GM04503 (cell line): ENCODE measurements around the gene ZNF808.
A peak's percentile ranks its signal among the peaks of the same experiment; 100 is the strongest.
"Not testable (repeated sequence)": the region's sequence is repeated elsewhere in the genome, so short reads cannot be mapped to it uniquely, and the experiment has no call there.

Source experiments
- DNase-seq: peaks from one replicate; pipeline ENCODE4 v3.0.0-alpha.2; 2012; ENCODE audit warnings: low read depth

ZNF808 gene

DNA sequence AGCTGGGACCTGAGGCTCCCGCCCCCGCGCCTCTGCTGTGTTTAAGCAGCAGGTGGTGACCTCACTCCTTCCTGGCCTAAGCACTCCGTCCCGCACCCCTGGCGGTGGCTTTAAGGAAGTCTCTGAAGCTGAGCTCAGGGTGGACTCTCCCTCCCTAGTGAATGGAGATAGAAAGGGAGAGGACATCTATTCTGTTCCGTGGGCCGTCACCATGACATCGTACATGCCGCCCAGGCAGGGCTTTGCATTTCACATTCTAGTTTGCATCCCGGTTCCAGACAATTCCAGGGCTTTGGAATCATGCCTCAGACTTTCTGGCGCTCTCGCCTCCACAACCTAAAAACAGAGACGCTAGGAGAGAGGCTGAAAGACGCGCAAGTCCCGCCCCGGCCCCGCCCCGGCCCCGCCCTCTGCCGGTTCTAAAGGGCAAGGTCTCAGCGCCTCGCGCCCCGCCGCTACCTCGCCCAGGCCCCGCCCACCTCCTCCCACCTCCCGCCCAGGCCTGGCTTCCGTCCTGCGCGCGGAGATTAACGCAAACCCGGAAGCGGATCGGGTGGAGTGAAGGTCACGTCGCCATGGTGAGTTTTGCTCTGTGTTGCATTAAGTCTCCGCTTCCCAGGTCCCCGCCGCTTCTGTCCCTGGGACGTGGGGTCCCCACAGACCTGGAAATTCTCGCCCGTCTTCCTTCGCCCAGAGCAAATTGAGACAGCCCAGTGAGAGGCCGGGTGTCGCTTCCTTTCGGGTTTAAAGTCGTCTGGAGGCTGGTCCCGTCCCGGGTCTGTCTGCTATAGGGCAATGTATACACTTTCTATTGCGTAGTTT, at the start of gene ZNF808:
Gene ZNF808 (plus strand): TSS at position 535 of the 822 bp plus-strand sequence. CDS start 15,617 bp downstream, outside the sequence.
- peak; percentile 66 for DNase-seq

DNA sequence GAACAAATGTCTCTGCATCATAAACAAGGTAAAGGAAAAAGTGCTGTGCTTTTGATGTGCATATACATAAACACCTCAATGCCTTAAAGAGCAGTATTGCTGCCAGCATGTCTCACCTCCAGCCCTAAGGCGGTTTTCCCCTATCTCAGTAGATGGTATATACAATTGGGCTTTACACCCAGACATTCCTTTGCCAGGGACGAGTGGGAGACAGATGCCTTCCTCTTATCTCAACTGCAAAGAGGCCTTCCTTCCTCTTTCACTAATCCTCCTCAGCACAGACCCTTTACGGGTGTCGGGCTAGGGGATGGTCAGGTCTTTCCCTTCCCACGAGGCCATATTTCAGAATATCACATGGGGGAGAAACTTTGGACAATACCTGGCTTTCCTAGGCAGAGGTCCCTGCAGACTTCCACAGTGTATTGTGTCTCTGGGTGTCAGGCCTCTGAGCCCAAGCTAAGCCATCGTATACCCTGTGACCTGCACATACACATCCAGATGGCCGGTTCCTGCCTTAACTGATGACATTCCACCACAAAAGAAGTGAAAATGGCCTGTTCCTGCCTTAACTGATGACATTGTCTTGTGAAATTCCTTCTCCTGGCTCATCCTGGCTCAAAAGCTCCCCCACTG, 43.2 kb upstream of the ZNF808 start:
- not testable (repeated sequence) for DNase-seq

GRCh38 chr19:52485064-52485463, 42.4 kb upstream of the ZNF808 start:
- DNase-seq = not testable (repeated sequence)

- DNase-seq = not testable (repeated sequence)
Observed at GRCh38 chr19:52485561-52486240, 41.8 kb upstream of the ZNF808 start.

- no peak for DNase-seq
Observed at GRCh38 chr19:52492201-52492993, 35.1 kb upstream of the ZNF808 start.

DNA sequence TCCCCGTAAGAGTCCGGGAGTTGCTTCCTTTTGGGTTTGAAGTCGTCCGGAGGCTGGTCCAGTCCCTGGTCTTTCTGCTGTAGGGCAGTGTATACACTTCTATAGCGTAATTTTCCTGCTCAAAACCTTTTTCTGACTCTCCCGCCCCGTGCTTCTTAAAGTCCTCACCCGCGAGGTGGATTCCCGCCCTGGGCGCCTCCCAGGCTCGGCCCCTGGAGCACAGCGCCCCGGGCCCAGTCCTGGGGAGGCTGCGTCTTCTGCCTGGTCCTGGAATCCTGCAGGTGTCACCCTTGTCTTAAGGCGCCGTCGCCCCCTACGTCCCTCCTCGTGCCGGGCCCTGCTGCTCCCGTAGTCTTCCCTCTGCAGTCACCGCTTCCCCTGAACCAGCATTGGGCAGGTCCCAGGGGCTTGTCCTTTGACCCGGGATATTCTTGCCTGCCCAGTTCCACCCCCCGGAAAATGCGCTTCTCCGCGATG, 34.4 kb upstream of the ZNF808 start:
- DNase-seq = no peak

GRCh38 chr19:52494518-52494917, 33.0 kb upstream of the ZNF808 start:
- DNase-seq = no peak

- no peak for DNase-seq
Observed at GRCh38 chr19:52498571-52498970, 28.9 kb upstream of the ZNF808 start.

DNA sequence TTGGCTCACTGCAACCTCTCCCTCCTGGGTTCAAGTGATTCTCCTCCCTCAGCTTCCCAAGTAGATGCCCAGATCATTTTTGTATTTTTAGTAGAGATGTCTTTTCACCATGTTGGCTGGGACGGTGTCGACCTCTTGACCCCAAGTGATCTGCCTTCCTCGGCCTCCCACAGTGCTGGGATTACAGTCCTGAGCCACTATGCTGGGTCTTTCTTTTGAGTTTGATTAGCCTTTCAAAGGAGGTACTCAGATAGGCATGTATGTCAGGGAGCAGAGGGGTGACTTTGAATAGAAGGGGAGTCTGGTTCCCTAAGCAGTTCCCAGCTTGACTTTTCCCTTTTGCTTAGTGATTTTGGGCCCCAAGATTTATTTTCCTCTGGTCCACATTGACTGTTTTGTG, 27.0 kb upstream of the ZNF808 start:
- not testable (repeated sequence) for DNase-seq

- DNase-seq = not testable (repeated sequence)
Observed at GRCh38 chr19:52500991-52501390, 26.5 kb upstream of the ZNF808 start.

GRCh38 chr19:52507266-52507665, 20.2 kb upstream of the ZNF808 start:
- DNase-seq = no peak

DNA sequence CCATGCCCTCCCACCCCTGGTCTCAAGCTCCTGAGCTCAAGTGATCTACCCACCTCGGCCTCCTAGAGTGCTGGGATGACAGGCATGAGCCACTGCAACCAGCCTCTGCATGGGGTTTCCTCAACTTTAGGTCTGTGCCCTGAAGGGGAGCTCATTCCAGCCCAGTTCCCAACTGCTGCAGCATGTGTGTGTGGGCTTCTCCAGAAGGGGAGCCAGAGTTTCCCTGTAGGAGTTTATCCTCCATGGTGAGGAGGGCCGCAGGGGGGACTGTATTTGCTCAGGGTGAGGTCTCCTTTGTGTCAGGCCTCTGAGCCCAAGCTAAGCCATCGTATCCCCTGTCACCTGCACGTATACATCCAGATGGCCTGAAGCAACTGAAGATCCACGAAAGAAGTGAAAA, 11.3 kb upstream of the ZNF808 start:
- DNase-seq = no peak

- no peak for DNase-seq
Observed at GRCh38 chr19:52518646-52519045, 8.8 kb upstream of the ZNF808 start.

- not testable (repeated sequence) for DNase-seq
Observed at GRCh38 chr19:52519175-52519574, 8.3 kb upstream of the ZNF808 start.

DNA sequence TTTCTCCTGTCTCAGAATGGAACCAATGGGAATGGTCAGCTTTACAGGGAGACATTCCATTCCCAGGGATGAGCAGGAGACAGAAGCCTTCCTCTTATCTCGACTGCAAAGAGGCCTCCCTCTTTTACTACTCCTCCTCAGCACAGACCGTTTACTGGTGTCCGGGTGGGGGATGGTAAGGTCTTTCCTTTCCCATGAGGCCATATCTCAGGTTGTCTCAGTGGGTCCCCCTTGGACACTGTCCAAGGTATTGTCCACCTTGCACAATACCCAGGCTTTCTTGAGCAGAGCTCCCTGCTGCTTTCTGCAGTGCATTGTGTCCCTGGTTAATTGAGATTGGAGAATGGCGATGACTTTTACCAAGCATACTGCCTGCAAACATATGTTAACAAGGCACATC, 7.5 kb upstream of the ZNF808 start:
- DNase-seq = no peak

- DNase-seq = no peak
Observed at GRCh38 chr19:52522551-52522950, 4.9 kb upstream of the ZNF808 start.

GRCh38 chr19:52524086-52524485, 3.4 kb upstream of the ZNF808 start:
- DNase-seq = no peak

DNA sequence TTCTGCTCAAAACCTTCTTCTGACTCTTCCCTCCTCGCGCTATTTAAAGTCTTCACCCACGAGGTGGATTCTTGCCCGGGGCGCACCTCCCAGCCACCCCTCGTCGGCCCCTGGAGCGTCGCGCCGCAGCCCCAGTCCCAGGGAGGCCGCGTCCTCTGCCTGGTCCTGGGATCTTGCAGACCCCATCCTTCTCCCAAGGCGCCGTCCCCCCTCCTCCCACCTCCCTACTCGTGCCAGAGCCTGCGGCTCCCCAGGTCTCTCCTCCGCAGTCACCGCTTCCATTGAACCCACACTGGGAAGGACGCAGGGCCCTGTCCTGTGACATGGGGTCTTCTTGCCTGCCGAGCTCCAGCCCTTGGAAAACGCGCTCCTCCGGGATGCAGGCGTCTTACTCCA, 486 bp downstream of the ZNF808 start:
- DNase-seq = no peak

- DNase-seq = no peak
Observed at GRCh38 chr19:52532480-52532879, 5.0 kb downstream of the ZNF808 start.

- no peak for DNase-seq
Observed at GRCh38 chr19:52533901-52534300, 6.4 kb downstream of the ZNF808 start.

DNA sequence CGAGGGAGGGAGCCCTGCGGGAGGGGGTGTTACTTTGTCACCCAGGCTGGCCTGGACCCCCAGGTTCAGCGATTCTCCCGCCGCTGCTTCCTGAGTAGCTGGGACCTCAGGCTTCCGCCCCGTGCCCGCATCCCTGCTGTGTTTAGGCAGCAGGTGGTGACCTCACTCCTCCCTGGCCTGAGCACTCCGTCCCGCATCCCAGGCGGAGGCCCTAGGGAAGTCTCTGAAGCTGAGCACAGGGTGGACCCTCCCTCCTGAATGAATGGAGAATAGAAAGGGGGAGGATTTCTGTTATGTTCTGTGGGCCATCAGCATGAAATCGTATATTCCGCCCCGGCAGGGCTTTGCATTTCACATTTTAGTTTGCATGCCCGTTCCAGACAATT, 7.9 kb downstream of the ZNF808 start:
- not testable (repeated sequence) for DNase-seq
